Common myeloid progenitor, CD34-positive (primary cell): ENCODE results near the gene BTBD9.

Source experiments
- CTCF ChIA-PET: fragments of 350-600 bp; sonication (Branson Sonifier 250); formaldehyde crosslinking; loops from one replicate; lab custom pipeline; 2021; ENCODE audit warnings: antibody characterized with exemption; lab: Charles Lee
- POLR2A ChIA-PET: fragments of 350-600 bp; sonication (Branson Sonifier 250); formaldehyde crosslinking; loops from one replicate; lab custom pipeline; 2021; ENCODE audit warnings: antibody characterized with exemption; lab: Charles Lee
- DNase-seq, 3 donors: peaks; one replicate each; pipeline versions ENCODE4 v3.0.0 to v3.0.0-alpha.2; 2013
- H3K27ac ChIP-seq, 2 experiments: 1 replicate in 1 of 2; 2 replicates in 1 of 2; pipeline ENCODE4 v1.7.0; 2013; ENCODE audit warnings: inconsistent platforms in 2 of 2, low read length in 2 of 2, mild to moderate bottlenecking in 2 of 2, low read depth in 1 of 2, moderate library complexity in 1 of 2; ENCODE audit not compliant: severe bottlenecking in 2 of 2, insufficient read depth in 1 of 2, poor library complexity in 1 of 2
- H3K27me3 ChIP-seq, 5 experiments: replicated peaks in 2 of 5; 1 replicate in 3 of 5; 2 replicates in 2 of 5; pipeline versions ENCODE4 v1.6.1 to v1.7.0; 2013; ENCODE audit warnings: low read length in 4 of 5, mild to moderate bottlenecking in 2 of 5, moderate library complexity in 2 of 5, inconsistent platforms in 1 of 5; ENCODE audit not compliant: insufficient read depth in 5 of 5, control insufficient read depth in 4 of 5
- H3K36me3 ChIP-seq, 4 experiments: 1 replicate in 2 of 4; 2 replicates in 2 of 4; pipeline versions ENCODE4 v1.6.1 to v1.7.0; 2013; ENCODE audit warnings: low read length in 3 of 4, control low read depth in 1 of 4, mild to moderate bottlenecking in 1 of 4; ENCODE audit not compliant: control insufficient read depth in 4 of 4, insufficient read depth in 4 of 4
- H3K4me1 ChIP-seq, 4 experiments: 1 replicate in 3 of 4; 2 replicates in 1 of 4; pipeline versions ENCODE4 v1.6.1 to v1.7.1; 2013; ENCODE audit warnings: low read length in 3 of 4, mild to moderate bottlenecking in 3 of 4, control low read depth in 1 of 4, inconsistent platforms in 1 of 4, moderate library complexity in 1 of 4; ENCODE audit not compliant: control insufficient read depth in 4 of 4, insufficient read depth in 4 of 4; ENCODE audit errors: control extremely low read depth in 1 of 4
- H3K4me3 ChIP-seq, 7 experiments: 1 replicate in 4 of 7; 2 replicates in 3 of 7; pipeline versions ENCODE4 v1.5.1 to v1.7.0; 2013; ENCODE audit warnings: mild to moderate bottlenecking in 7 of 7, low read length in 6 of 7, moderate library complexity in 6 of 7, inconsistent platforms in 2 of 7, low read depth in 2 of 7, control low read depth in 1 of 7; ENCODE audit not compliant: insufficient read depth in 4 of 7, control insufficient read depth in 1 of 7; ENCODE audit errors: extremely low read depth in 1 of 7
- H3K9me3 ChIP-seq, 5 experiments: 1 replicate in 4 of 5; 2 replicates in 1 of 5; pipeline versions ENCODE4 v1.6.1 to v1.7.1; 2013; ENCODE audit warnings: low read length in 4 of 5, mild to moderate bottlenecking in 2 of 5, inconsistent platforms in 1 of 5, low read depth in 1 of 5, moderate library complexity in 1 of 5; ENCODE audit not compliant: control insufficient read depth in 4 of 5, insufficient read depth in 2 of 5; ENCODE audit errors: control extremely low read depth in 1 of 5
- WGBS: methylation state at CpG from one replicate; pipeline ENCODE4 v1.1.5; 2013; ENCODE audit not compliant: insufficient coverage; 5-methylcytosine and 5-hydroxymethylcytosine counted together

Gene BTBD9

GRCh38 chr6:38650207-38650752, 10.6 kb upstream of the BTBD9 start:
- no peaks in the 10 kb centered on the region for H3K36me3 ChIP-seq
- POLR2A ChIA-PET = interaction anchor here (0.6 kb wide), 1 partner anchor 352 kb away, joined by 3 read pairs; no protein-coding TSS in a partner anchor
- no peak overlapping the region for H3K27ac ChIP-seq
- H3K4me3 ChIP-seq = no peak overlapping the region
- CTCF ChIA-PET = no interaction called here
- H3K9me3 ChIP-seq = no peaks in the 10 kb centered on the region
- DNase-seq = no peak
- WGBS = 100% methylated on average over 4 of the region's 5 CpGs
- no peaks in the 10 kb centered on the region for H3K4me1 ChIP-seq
- no peaks in the 10 kb centered on the region for H3K27me3 ChIP-seq

GRCh38 chr6:38649744-38650143, 10.0 kb upstream of the BTBD9 start:
- no peak overlapping the region for H3K4me3 ChIP-seq
- DNase-seq = no peak
- ChIA-PET POLR2A (interaction anchor here (0.6 kb wide), 1 partner anchor 351 kb away, joined by 3 read pairs; no protein-coding TSS in a partner anchor), CTCF (no interaction called here)
- H3K27me3 ChIP-seq = no peaks in the 10 kb centered on the region
- no peaks in the 10 kb centered on the region for H3K4me1 ChIP-seq
- no peaks in the 10 kb centered on the region for H3K9me3 ChIP-seq
- H3K27ac ChIP-seq = no peak overlapping the region
- WGBS = 100% methylated on average over 1 of the region's 2 CpGs
- peaks cover 0 to 2% (median 0%) of the 10 kb centered on the region in 4 experiments for H3K36me3 ChIP-seq

GRCh38 chr6:38648629-38649028, 8.9 kb upstream of the BTBD9 start:
- no peak overlapping the region for H3K27ac ChIP-seq
- peaks cover 0 to 2% (median 0%) of the 10 kb centered on the region in 4 experiments for H3K36me3 ChIP-seq
- CTCF ChIA-PET = no interaction called here
- H3K4me3 ChIP-seq = no peak overlapping the region
- no peak for DNase-seq
- POLR2A ChIA-PET = no interaction called here
- no peaks in the 10 kb centered on the region for H3K4me1 ChIP-seq
- no peaks in the 10 kb centered on the region for H3K9me3 ChIP-seq
- no peaks in the 10 kb centered on the region for H3K27me3 ChIP-seq

GRCh38 chr6:38646166-38646878, 6.6 kb upstream of the BTBD9 start:
- CTCF ChIA-PET = no interaction called here
- no peaks in the 10 kb centered on the region for H3K9me3 ChIP-seq
- H3K4me1 ChIP-seq = no peaks in the 10 kb centered on the region
- POLR2A ChIA-PET = no interaction called here
- no peak for DNase-seq
- peaks cover 0 to 2% (median 0%) of the 10 kb centered on the region in 4 experiments for H3K36me3 ChIP-seq
- no peak overlapping the region for H3K4me3 ChIP-seq
- H3K27ac ChIP-seq = no peak overlapping the region
- 100% methylated on average over 3 of the region's 3 CpGs for WGBS
- no peaks in the 10 kb centered on the region for H3K27me3 ChIP-seq

- ChIA-PET POLR2A (no interaction called here), CTCF (no interaction called here)
- no peak for DNase-seq
- Histone ChIP-seq H3K4me1 (peaks cover 0 to 12% (median 7%) of the 10 kb centered on the region in 4 experiments), H3K4me3 (no peak overlapping the region), H3K27me3 (no peaks in the 10 kb centered on the region), H3K36me3 (peaks cover 0 to 2% (median 0%) of the 10 kb centered on the region in 4 experiments), H3K27ac (no peak overlapping the region), H3K9me3 (no peaks in the 10 kb centered on the region)
- 100% methylated on average over 1 of the region's 1 CpG for WGBS
Observed at GRCh38 chr6:38644951-38645350, 5.2 kb upstream of the BTBD9 start.

- Histone ChIP-seq H3K4me3 (peak overlapping the region; percentile 82 to 96 (median 86)), H3K36me3 (peaks cover 0 to 2% (median 0%) of the 10 kb centered on the region in 4 experiments), H3K4me1 (peaks cover 5 to 20% (median 17%) of the 10 kb centered on the region in 4 experiments), H3K27me3 (no peaks in the 10 kb centered on the region), H3K27ac (peak overlapping the region; percentile 83 to 94), H3K9me3 (no peaks in the 10 kb centered on the region)
- ChIA-PET POLR2A (interaction anchor here (0.6 kb wide), 1 partner anchor 14 kb away, joined by 3 read pairs; no protein-coding TSS in a partner anchor), CTCF (interaction anchor here (1.3 kb wide), 1 partner anchor 24 kb away, joined by 3 read pairs; no protein-coding TSS in a partner anchor)
- DNase-seq = peak in 2 of 3 donors; percentile 4 to 20
- 10% methylated on average over 19 of the region's 32 CpGs for WGBS
Observed at GRCh38 chr6:38640216-38640909, 634 bp upstream of the BTBD9 start.
